ENCODE results near the gene PCNX1.
A peak's percentile ranks its signal among the peaks of the same experiment; 100 is the strongest.
"Not testable (repeated sequence)": the region's sequence is repeated elsewhere in the genome, so short reads cannot be mapped to it uniquely, and the experiment has no call there.

Gene PCNX1

DNA sequence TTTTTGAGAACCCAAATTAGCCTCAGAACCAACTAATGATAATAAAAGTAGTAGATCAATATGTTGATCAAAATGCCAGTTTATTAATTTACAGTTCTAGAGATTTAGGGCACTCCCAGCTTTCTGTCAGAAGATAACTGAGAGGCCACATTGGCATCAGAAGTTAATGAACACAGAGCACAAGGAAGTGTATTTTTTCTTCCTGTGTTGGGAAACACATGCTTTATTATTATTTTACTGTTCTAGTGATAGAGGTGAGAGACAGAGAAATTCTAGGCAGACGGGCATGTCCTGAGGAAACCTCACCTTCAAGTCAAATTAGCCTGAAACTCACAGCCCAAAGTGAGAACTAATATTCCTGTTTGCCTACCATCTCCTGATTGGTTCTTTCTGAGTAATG lies 213.7 kb downstream of the PCNX1 start:
- peaks cover 4% of the 10 kb centered on the region for H3K4me1 Mint-ChIP-seq
- H3K9me3 Mint-ChIP-seq = peaks cover 52% of the 10 kb centered on the region
- DNase-seq = no peak
- no peak overlapping the region for H3K4me3 Mint-ChIP-seq
- peaks cover 69% of the 10 kb centered on the region for H3K36me3 Mint-ChIP-seq (ENCODE audit: low read depth)
- H3K27me3 Mint-ChIP-seq (ENCODE audit: low read depth, poor library complexity) = no peaks in the 10 kb centered on the region
- no peak overlapping the region for H3K27ac Mint-ChIP-seq
- TF ChIP-seq, protein P1, sequence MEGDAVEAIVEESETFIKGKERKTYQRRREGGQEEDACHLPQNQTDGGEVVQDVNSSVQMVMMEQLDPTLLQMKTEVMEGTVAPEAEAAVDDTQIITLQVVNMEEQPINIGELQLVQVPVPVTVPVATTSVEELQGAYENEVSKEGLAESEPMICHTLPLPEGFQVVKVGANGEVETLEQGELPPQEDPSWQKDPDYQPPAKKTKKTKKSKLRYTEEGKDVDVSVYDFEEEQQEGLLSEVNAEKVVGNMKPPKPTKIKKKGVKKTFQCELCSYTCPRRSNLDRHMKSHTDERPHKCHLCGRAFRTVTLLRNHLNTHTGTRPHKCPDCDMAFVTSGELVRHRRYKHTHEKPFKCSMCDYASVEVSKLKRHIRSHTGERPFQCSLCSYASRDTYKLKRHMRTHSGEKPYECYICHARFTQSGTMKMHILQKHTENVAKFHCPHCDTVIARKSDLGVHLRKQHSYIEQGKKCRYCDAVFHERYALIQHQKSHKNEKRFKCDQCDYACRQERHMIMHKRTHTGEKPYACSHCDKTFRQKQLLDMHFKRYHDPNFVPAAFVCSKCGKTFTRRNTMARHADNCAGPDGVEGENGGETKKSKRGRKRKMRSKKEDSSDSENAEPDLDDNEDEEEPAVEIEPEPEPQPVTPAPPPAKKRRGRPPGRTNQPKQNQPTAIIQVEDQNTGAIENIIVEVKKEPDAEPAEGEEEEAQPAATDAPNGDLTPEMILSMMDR (IDR thresholded peaks at IDR 0.05) = no peak

DNA sequence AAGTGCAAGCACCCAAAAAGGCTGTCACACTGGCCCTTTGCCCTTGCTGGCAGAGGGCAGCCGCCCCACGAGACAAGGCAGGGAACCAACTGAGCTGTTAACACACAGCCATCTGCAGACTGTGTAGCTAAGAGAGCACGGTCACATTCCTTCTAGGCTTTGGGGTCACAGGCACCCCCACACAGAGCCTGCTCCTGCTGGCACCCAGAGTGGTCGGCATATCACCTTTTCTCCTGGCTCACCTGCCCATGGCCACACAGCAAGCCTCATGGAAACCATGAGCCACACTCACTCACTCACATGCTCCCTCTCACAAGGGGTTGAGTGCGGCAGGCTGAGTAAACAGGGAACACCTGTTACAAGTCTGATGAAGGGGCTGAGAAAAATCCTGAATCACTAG lies 214.5 kb downstream of the PCNX1 start:
- Mint-ChIP-seq H3K27ac (peak overlapping the region; percentile 56), H3K27me3 (ENCODE audit: low read depth, poor library complexity) (peaks cover 2% of the 10 kb centered on the region), H3K4me1 (peaks cover 4% of the 10 kb centered on the region), H3K9me3 (peaks cover 59% of the 10 kb centered on the region), H3K36me3 (ENCODE audit: low read depth) (peaks cover 71% of the 10 kb centered on the region), H3K4me3 (no peak overlapping the region)
- DNase-seq = no peak
- TF ChIP-seq, protein P1 (IDR thresholded peaks at IDR 0.05) = no peak

DNA sequence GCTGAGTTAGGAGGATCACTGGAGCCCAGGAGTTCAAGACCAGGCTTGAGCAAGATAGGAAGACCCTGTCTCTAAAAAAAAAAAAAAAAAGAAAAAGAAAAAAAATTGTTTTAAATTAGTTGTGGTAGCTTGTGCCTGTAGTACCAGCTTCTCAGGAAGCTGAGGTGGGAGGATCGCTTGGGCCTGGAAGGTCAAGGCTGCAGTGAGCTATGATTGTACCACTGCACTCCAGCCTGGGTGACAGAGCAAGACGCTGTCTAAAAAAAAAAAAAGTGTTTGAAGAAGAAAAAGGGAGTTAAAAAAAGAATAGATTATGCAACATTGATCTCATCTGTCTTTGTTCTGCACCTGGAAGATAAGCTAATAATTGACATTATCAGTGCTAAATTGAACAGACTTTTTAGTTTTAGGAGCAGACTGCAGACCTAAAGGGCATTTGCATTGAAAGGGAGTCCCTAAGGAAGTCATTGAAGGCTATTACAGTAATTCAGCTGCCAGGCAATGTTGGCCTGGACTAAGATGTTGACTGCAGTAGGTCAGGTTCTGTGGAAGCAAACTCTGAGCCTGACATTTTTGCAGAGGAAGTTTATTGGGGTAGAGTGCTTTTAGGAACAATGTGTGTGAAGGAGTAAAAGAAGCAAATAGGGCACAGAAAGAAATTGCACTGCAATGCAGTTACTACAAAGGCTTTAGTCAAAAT lies 215.8 kb downstream of the PCNX1 start:
- TF ChIP-seq, protein P1 (IDR thresholded peaks at IDR 0.05) = no peak
- DNase-seq = no peak
- no peak overlapping the region for H3K27ac Mint-ChIP-seq
- H3K36me3 Mint-ChIP-seq (ENCODE audit: low read depth) = peaks cover 63% of the 10 kb centered on the region
- H3K4me1 Mint-ChIP-seq = peaks cover 4% of the 10 kb centered on the region
- peaks cover 4% of the 10 kb centered on the region for H3K27me3 Mint-ChIP-seq (ENCODE audit: low read depth, poor library complexity)
- H3K4me3 Mint-ChIP-seq = no peak overlapping the region
- peaks cover 61% of the 10 kb centered on the region for H3K9me3 Mint-ChIP-seq

DNA sequence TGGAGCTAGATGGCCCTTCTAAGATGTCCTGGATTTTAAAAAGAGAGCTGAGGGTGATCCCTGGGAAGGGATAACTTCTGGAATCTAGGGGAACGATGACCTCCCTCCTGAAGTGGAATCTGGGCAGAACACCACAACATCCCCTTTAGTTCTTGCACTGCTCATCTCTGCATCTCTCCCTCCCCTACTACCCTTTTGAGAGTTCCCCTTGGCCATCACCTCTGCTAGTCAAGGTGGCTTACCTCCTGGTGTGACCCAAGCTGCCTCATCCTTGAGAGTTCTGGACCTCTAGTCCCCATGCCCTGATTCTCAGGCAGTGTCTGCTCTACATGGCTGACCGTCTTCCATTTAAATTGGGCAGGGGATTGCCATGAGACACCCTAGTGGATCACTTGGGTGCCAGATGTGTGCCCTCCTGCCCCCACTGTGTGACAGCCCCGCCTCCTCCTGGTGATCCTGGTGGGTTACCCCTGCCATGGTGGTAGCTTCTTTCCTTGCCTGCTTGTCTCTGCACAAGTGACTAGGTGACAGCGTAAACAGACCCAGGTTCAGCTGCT lies 216.4 kb downstream of the PCNX1 start:
- TF ChIP-seq, protein P1 (IDR thresholded peaks at IDR 0.05) = no peak
- Mint-ChIP-seq H3K27me3 (ENCODE audit: low read depth, poor library complexity) (peaks cover 4% of the 10 kb centered on the region), H3K36me3 (ENCODE audit: low read depth) (peaks cover 57% of the 10 kb centered on the region), H3K27ac (peak overlapping the region; percentile 62), H3K4me1 (no peaks in the 10 kb centered on the region), H3K4me3 (no peak overlapping the region), H3K9me3 (peaks cover 61% of the 10 kb centered on the region)
- no peak for DNase-seq

DNA sequence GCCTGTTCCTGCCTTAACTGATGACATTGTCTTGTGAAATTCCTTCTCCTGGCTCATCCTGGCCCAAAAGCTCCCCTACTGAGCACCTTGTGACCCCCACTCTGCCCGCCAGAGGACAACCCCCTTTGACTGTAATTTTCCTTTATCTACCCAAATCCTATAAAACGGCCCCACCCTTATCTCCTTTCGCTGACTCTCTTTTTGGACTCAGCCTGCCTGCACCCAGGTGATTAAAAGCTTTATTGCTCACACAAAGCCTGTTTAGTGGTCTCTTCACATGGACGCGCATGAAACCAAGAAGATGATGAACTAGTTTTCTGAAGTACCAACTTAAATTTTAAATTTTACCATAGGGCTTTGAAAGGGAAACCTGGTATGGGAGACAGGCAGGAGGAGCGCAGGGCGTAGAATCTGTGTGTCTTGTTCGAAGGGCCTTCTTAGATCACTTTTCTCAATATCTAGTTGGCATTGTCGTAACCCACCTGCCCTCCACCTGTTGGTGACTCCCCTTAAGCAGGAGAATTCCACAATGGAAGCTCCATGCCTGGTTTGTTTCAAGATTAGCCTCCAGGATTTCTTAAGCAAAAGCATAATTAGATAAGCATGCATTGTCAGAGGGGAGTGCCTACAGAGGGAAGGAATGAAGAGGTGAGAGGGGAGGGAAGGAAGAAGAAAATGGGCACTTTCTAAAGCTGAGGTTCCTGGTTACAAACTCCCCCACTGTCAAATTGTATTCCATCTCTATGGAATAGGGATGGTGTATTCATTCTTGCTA lies 222.6 kb downstream of the PCNX1 start:
- Mint-ChIP-seq H3K9me3 (peaks cover 20% of the 10 kb centered on the region), H3K36me3 (ENCODE audit: low read depth) (peaks cover 13% of the 10 kb centered on the region)
- not testable (repeated sequence) for DNase-seq; H3K27me3 Mint-ChIP-seq (ENCODE audit: low read depth, poor library complexity); H3K4me3 Mint-ChIP-seq; H3K27ac Mint-ChIP-seq; H3K4me1 Mint-ChIP-seq

DNA sequence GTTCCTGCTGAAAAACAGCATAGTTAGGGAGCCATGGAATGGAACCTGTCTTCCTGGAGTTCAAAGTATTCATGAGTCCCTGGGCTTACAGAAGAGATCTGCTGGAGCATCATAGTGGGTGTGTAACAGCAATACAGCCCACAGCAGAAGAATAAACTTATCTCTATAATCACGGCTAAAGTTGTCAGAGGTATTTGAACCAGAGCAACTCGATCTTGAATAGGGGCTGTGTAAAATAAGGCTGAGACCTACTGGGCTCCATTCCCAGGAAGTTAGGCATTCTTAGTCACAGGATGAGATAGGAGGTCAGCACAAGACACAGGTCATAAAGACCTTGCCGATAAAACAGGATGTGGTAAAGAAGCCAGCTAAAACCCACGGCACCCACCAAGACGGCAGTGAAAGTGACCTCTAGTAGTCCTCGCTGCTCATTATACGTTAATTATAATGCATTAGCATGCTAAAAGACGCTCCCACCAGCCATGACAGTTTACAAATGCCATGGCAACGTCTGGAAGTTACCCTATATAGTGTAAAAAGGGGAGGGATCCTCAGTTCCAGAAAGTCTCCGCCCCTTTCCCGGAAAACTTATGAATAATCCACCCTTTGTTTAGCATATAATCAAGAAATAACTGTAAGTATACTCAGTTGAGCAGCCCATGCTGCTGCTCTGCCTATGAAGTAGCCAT lies 223.4 kb downstream of the PCNX1 start:
- Mint-ChIP-seq H3K27me3 (ENCODE audit: low read depth, poor library complexity) (peaks cover 7% of the 10 kb centered on the region), H3K4me1 (peaks cover 9% of the 10 kb centered on the region), H3K9me3 (peaks cover 13% of the 10 kb centered on the region), H3K36me3 (ENCODE audit: low read depth) (peaks cover 5% of the 10 kb centered on the region), H3K27ac (no peak overlapping the region), H3K4me3 (no peak overlapping the region)
- TF ChIP-seq, protein P1 (IDR thresholded peaks at IDR 0.05) = no peak
- DNase-seq = no peak
